ENCODE results near the gene AGAP1. TPM values are rescaled to one million over a fixed set of nuclear protein-coding genes. Genes with fewer than 3 reads are reported as not detected.

AGAP1 gene
- total RNA-seq, 3 donors from 2014 or later (not counting 1 experiment from before 2014, with no cell fraction given) = 42.0 to 56.4 (median 45.7) TPM

GRCh38 chr2:236156095-236156859 is 662.4 kb downstream of the AGAP1 start:
- Histone ChIP-seq H3K9me3 (ENCODE audit: control insufficient read depth, insufficient read depth, low read length) (peaks cover 3% of the 10 kb centered on the region), H3K4me1 (ENCODE audit: control insufficient read depth, insufficient read depth, low read length) (no peaks in the 10 kb centered on the region), H3K27me3 (ENCODE audit: control insufficient read depth, insufficient read depth, low read length) (peaks cover 13% of the 10 kb centered on the region), H3K4me3 (ENCODE audit: low read length) (no peak overlapping the region), H3K27ac (ENCODE audit: low read length) (no peak overlapping the region), H3K36me3 (ENCODE audit: control insufficient read depth, insufficient read depth, low read length) (no peaks in the 10 kb centered on the region)
- no peaks in the 10 kb centered on the region for H3K4me1 Mint-ChIP-seq
- H3K4me3 Mint-ChIP-seq = no peak overlapping the region
- DNase-seq (no peak), ATAC-seq (no peak)
- no peak overlapping the region for H3K27ac Mint-ChIP-seq
- H3K27me3 Mint-ChIP-seq (ENCODE audit: low read depth in 2 of 2) = peaks cover 43 to 46% of the 10 kb centered on the region in 2 donors
- 87% methylated on average over 16 of the region's 16 CpGs for WGBS (ENCODE audit: insufficient coverage)
- intact Hi-C loops (cut with micrococcal nuclease) = no loop called here
- H3K9me3 Mint-ChIP-seq = peaks cover 2 to 5% of the 10 kb centered on the region in 2 donors
- TF ChIP-seq CTCF (IDR thresholded peaks at IDR 0.05) = no peak
- no peaks in the 10 kb centered on the region for H3K36me3 Mint-ChIP-seq

DNA sequence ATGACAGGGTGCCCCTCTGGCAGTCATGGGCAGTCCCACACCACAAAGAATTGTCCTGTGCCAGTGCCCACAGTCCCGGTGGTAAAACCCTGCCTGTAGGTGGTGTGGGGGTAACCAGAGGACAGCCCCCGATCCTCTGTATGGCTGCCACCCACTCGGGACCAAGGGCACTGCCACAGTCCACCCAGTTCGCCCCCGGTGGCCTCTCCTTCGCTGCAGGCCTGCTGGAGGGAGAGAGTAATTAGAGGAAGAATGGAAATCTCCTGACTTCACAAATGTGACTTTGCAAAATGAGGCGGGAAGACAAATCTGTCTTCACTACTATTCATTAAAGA is 663.0 kb downstream of the AGAP1 start:
- no peak overlapping the region for H3K4me3 Mint-ChIP-seq
- Histone ChIP-seq H3K9me3 (ENCODE audit: control insufficient read depth, insufficient read depth, low read length) (peaks cover 3% of the 10 kb centered on the region), H3K36me3 (ENCODE audit: control insufficient read depth, insufficient read depth, low read length) (no peaks in the 10 kb centered on the region), H3K4me3 (ENCODE audit: low read length) (no peak overlapping the region), H3K27ac (ENCODE audit: low read length) (no peak overlapping the region), H3K4me1 (ENCODE audit: control insufficient read depth, insufficient read depth, low read length) (no peaks in the 10 kb centered on the region), H3K27me3 (ENCODE audit: control insufficient read depth, insufficient read depth, low read length) (peaks cover 16% of the 10 kb centered on the region)
- no peaks in the 10 kb centered on the region for H3K36me3 Mint-ChIP-seq
- no peaks in the 10 kb centered on the region for H3K4me1 Mint-ChIP-seq
- WGBS (ENCODE audit: insufficient coverage) = 78% methylated on average over 6 of the region's 7 CpGs
- H3K27me3 Mint-ChIP-seq (ENCODE audit: low read depth in 2 of 2) = peaks cover 47 to 52% of the 10 kb centered on the region in 2 donors
- peaks cover 2 to 5% of the 10 kb centered on the region in 2 donors for H3K9me3 Mint-ChIP-seq
- no peak for TF ChIP-seq CTCF (IDR thresholded peaks at IDR 0.05)
- DNase-seq (no peak), ATAC-seq (no peak)
- no peak overlapping the region for H3K27ac Mint-ChIP-seq
- intact Hi-C loops (cut with micrococcal nuclease) = no loop called here

- H3K9me3 Mint-ChIP-seq = peaks cover 2 to 5% of the 10 kb centered on the region in 2 donors
- intact Hi-C loops (cut with micrococcal nuclease) = no loop called here
- Histone ChIP-seq H3K4me1 (ENCODE audit: control insufficient read depth, insufficient read depth, low read length) (no peaks in the 10 kb centered on the region), H3K27me3 (ENCODE audit: control insufficient read depth, insufficient read depth, low read length) (peaks cover 18% of the 10 kb centered on the region), H3K36me3 (ENCODE audit: control insufficient read depth, insufficient read depth, low read length) (no peaks in the 10 kb centered on the region), H3K4me3 (ENCODE audit: low read length) (no peak overlapping the region), H3K27ac (ENCODE audit: low read length) (no peak overlapping the region), H3K9me3 (ENCODE audit: control insufficient read depth, insufficient read depth, low read length) (peaks cover 3% of the 10 kb centered on the region)
- no peaks in the 10 kb centered on the region for H3K4me1 Mint-ChIP-seq
- 84% methylated on average over 6 of the region's 6 CpGs for WGBS (ENCODE audit: insufficient coverage)
- H3K27me3 Mint-ChIP-seq (ENCODE audit: low read depth in 2 of 2) = peaks cover 50 to 57% of the 10 kb centered on the region in 2 donors
- no peak overlapping the region for H3K4me3 Mint-ChIP-seq
- no peak overlapping the region for H3K27ac Mint-ChIP-seq
- H3K36me3 Mint-ChIP-seq = no peaks in the 10 kb centered on the region
- ATAC-seq (no peak), DNase-seq (no peak)
- no peak for TF ChIP-seq CTCF (IDR thresholded peaks at IDR 0.05)
Measured at GRCh38 chr2:236157366-236157765, 663.5 kb downstream of the AGAP1 start.

Measured in natural killer cell (primary cell).